Esophagus squamous epithelium (tissue), 4 donors: ENCODE results near the gene ATRN.

Experiments used
- CTCF ChIP-seq, 6 experiments: fragments of 450-650 bp in 4 of 6; fragments of 200-600 bp in 2 of 6; sonication (generic) in 2 of 6; IDR thresholded peaks; one replicate each; pipeline ENCODE4 v1.5.1; 2016 to 2019; ENCODE audit warnings: antibody characterized with exemption in 6 of 6, mild to moderate bottlenecking in 4 of 6, moderate library complexity in 4 of 6
- POLR2A ChIP-seq, 4 donors: fragments of 450-650 bp; IDR thresholded peaks; one replicate each; pipeline ENCODE4 v1.6.1; 2017; ENCODE audit warnings: antibody characterized with exemption in 4 of 4, mild to moderate bottlenecking in 4 of 4, moderate library complexity in 3 of 4

DNA sequence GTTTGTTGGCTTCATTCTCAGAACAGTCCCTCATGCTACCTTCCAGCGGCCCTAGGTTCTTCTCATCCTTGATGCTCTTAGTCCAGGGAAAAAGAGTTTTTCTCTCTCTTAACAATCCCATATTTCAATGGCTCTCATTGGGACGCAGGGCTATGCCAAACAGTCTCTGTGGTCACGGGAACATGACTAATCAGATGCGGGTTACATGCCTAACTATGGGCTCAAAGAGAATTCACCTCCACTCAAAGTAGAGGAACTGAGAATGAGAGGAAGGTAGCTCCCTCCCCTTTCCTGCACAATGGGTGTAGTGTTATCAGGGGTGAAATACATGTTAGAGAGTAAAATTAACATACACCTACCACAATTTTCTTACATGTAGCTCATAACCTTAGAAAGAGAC, 18.1 kb upstream of the ATRN start:
- TF ChIP-seq CTCF (IDR thresholded peaks at IDR 0.05) (no peak), POLR2A (IDR thresholded peaks at IDR 0.05) (no peak)
